UCSD-AML1 (cell line): ENCODE measurements around the gene FGF6.
A peak's percentile ranks its signal among the peaks of the same experiment; 100 is the strongest.

Experiments used
- DNase-seq: peaks from one replicate; lab custom pipeline; 2025; ENCODE audit not compliant: unreplicated experiment; lab: John Stamatoyannopoulos, UW

Gene FGF6

DNA sequence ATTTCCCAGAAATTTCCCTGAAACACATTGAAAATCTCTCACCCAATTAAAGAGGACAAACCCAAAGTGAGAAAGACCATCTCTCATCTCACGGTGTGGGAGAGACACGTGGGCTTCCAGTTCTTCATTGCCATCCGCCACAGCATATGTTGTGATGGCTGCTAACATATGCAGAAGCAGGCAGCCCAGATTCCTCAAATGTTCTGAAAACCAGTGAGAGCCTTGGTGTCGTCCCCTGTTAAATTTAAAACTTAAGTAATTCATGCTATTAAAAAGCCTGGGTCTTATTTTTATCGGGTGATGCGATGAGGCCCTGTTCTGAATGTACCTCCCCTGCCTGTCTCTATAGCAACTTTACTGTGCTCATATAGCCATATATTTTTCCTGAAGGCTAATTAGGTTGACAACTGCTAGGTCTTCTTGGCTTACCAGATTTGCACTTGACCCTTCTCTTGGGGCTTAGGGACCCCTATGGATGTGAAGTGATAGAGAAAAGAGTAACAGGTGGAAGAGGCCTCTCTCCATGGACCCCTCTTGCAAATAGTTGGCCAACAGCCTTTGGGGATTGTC lies 2.8 kb upstream of the FGF6 start:
- no peak for DNase-seq

- DNase-seq = no peak
Observed at GRCh38 chr12:4447151-4447550, 1.5 kb upstream of the FGF6 start.

- DNase-seq = no peak
Observed at GRCh38 chr12:4446335-4446734, 720 bp upstream of the FGF6 start.

DNA sequence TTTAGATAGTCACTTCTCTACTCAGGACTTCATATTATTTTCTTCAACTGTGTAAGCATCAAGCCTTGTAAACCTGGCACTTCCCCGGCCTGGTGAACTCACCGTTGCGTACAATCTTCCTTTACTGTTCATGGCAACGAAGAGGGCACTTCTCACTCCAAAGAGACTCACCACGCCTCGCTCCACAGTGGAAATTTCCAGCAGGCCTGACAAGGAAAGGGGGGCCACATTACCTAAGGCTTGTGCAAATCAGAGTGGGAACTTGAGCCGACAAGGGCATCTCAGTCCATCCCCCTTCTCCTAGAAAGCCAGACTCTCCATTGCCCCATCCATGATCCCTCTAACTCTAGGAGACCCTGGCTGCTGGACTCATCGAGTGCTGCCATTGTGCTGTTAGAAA lies 1.6 kb downstream of the FGF6 start:
- no peak for DNase-seq

DNA sequence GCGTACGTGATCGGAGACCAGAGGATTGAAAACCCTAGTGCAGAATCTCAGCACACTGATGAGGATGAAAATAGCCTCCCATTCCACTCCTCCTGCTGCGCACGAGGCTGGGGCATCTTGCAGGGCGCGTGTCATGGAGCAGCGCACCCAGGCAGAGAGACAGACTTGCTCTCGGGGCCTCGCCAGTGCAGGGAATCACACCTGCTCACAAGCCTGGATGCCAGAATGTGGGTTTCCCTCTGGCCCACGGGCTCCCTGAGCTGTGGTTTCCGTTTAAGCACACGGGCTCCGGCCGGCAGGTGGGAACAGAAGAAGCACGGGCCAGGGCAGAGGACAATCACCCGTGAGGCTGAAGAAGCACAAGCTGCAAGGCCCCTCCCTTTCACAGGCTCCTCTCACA lies 2.0 kb downstream of the FGF6 start:
- no peak for DNase-seq

DNA sequence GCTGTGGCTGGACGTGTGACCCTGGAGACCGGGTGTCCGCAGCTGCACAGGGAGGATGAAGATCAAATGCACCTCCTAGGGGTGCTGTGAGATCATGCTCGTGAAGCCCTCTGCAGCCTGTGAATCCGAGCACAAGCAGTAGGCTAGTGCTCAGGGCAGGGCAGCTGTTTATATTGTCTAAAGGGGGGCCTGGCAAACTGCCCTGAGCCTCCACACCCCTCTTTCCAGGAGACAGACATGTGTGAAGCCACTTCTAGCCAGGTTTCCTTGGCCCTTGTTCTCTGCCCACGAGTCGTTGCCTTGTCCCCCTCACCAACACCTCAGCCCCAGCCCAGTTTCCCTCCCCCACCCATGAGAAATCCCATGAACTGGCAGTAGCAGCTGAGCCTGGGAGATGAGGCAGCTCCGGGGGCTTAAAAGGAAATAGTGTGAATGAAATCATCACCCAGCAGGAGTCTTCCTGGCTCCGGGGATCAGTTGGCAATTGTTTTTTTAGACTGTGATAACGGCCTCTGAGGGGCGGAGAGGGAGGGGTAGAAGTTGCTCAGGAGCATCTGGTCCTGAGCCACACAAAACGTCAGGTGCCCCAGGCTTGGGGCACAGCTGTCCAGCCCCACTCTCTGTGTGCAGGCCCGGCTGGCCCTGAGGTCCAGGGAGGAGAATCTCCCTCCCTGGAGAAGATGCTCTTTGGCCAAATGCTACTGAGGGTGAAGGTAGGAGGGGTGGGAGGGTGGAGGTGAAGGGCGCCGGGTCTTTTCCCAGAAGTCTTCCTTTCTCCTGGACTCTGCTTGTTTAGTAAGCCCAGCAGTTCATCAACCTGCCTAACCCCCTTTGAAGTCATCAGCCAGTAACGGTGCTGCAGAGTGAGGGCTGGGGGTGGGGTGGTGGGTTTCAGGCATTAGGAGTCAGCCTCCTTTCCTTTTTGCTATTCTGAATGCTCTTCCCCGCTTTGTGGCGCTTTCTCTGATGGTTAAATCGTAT lies 4.0 kb downstream of the FGF6 start:
- DNase-seq = no peak

- DNase-seq = no peak
Observed at GRCh38 chr12:4440187-4440941, 5.3 kb downstream of the FGF6 start.

DNA sequence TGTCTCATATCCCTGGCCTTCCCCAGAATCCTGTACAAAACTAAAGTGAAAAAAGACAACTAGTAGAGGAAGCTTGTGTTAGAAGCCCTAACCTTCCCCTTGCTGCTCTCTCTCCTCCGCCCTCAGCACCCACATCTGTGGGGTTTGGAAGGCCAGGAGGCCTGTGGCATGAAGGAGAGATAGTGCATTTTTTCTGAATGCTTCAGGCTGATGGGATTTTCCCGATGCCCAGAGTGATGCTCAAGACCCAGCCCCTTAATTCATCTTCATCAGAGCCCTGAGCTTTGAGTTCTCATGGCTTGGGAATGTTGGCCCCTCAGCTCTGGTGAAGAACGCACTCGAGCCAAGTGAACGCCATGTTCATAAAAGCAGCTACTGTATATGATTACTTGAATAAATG lies 5.9 kb downstream of the FGF6 start:
- no peak for DNase-seq

DNA sequence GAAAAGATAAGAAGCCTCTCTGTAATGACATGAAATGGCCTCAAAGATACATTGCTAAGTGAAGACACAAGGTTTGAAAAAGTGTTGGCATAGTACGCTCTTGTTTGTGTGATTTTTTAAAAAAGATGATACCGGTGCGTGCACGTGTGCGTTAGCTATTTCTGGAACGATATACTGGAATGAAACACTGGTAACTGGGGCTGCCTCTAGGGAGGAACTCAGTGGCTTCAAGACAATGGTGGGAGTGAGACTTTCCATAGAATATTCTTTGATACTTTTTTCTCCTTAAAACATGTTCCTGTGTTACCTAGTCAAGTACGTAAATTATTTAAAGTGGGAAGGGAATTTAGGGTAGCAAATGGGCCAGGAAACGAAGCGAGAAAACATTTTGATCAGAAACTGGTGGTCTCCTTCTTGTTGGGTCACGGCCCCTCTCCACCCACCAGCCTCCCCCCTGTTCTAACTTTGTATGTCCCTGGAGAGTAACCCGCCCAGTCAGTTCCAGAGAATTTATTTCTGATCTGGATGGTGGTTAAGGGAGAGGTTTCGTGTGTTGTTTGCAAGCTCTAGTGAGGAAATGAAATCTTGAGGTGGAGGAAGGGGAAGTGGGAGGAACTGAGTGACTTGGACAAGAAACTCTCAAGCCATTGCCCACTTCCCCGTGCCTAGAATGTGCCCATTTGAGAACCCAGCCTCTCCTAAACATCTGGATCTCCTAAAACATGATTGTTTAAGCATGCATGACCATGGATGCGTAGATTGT lies 6.6 kb downstream of the FGF6 start:
- peak; percentile 64 for DNase-seq

- DNase-seq = no peak
Observed at GRCh38 chr12:4435537-4435936, 10.1 kb downstream of the FGF6 start.

GRCh38 chr12:4434706-4435425 lies 10.7 kb downstream of the FGF6 start:
- peak; percentile 58 for DNase-seq

DNA sequence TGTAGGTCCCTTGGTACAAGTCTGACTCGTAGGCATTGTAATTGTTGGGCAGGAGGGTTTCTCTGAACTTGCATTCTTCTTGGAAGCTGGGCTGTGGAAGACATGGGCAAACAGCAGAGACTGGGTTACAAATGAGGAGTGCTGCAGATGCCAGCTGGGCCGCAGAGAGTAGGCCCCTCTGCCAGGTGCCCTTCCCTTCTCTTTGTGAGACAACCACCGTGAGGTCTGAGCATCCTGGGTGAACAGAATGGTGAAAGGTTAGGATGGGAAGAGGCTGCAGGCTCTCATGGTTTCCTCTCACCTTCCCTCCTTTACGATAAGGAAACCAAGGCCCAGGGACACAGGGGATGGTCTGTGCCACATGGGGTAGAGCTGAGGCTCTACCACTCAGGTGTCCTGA lies 11.3 kb downstream of the FGF6 start:
- no peak for DNase-seq

- DNase-seq = no peak
Observed at GRCh38 chr12:4433745-4434058, 11.9 kb downstream of the FGF6 start.

- no peak for DNase-seq
Observed at GRCh38 chr12:4432878-4433744, 12.5 kb downstream of the FGF6 start.

DNA sequence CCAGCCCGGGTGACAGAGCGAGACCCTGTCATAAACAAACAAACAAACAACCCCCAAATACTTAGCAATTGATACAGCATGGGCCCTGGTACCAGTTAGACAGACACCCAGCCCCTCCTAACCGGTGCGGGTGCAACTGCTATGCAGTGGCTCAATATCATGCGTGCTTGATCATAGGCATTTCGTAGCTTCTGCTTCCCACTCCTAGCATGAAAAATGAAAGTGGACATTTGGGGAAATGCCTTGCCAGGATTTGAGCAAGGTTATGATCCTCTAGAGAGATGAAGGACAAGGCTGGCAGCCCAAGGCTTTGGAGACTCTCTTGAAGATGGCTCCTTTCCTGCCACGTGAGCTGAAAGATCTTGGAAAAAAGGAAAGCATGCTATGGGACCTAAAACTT lies 13.7 kb downstream of the FGF6 start:
- DNase-seq = no peak

DNA sequence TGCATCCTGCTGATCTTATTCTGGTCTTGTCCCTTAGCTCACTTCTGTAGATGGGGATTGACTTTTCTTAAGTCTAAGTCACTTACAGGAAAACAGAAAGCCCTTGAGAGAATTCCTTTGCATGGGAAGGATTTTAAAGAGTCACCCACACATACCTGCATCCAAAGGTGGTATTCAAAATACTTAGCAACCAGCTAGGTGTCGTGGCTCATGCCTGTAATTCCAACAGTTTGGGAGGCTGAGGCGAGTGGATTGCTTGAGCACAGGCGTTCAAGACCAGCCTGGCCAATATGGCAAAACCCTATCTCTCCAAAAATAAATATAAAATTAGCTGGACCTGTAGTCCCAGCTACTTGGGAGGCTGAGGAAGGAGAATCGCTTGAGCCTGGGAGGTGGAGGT lies 14.2 kb downstream of the FGF6 start:
- no peak for DNase-seq

- no peak for DNase-seq
Observed at GRCh38 chr12:4424422-4424821, 21.2 kb downstream of the FGF6 start.

- no peak for DNase-seq
Observed at GRCh38 chr12:4423528-4424195, 22.0 kb downstream of the FGF6 start.

GRCh38 chr12:4422985-4423384 lies 22.6 kb downstream of the FGF6 start:
- DNase-seq = no peak
